Sigmoid colon (tissue), 7 donors: ENCODE data around the gene FAM193A. TPM values are rescaled to one million over a fixed set of nuclear protein-coding genes. Genes with fewer than 3 reads are reported as not detected.

Experiments
- DNase-seq: peaks from one replicate; pipeline ENCODE4 v3.0.0-alpha.2; 2019
- H3K27ac ChIP-seq, 4 donors: fragments of 200-600 bp; sonication (generic); one replicate each; pipeline ENCODE4 v1.5.1; 2016 to 2019; ENCODE audit warnings: mild to moderate bottlenecking in 1 of 4
- H3K27me3 ChIP-seq, 3 donors: fragments of 200-600 bp; sonication (generic); one replicate each; pipeline ENCODE4 v1.5.1; 2019; ENCODE audit warnings: mild to moderate bottlenecking in 1 of 3
- H3K36me3 ChIP-seq, 4 donors: fragments of 200-600 bp; sonication (generic); one replicate each; pipeline ENCODE4 v1.5.1; 2016 to 2019
- H3K4me1 ChIP-seq, 4 donors: fragments of 200-600 bp; sonication (generic); one replicate each; pipeline ENCODE4 v1.5.1; 2017 to 2019
- H3K4me3 ChIP-seq, 4 donors: fragments of 200-600 bp; sonication (generic); one replicate each; pipeline ENCODE4 v1.5.1; 2017 to 2019; ENCODE audit warnings: mild to moderate bottlenecking in 2 of 4, moderate library complexity in 1 of 4
- H3K9me3 ChIP-seq, 4 donors: fragments of 200-600 bp in 3 of 4; sonication (generic) in 3 of 4; one replicate each; pipeline versions ENCODE4 v1.5.1 to v1.6.1; 2013 to 2019
- EP300 ChIP-seq, 4 donors: sonication (generic); formaldehyde crosslinking; IDR thresholded peaks; one replicate each; pipeline ENCODE4 v1.6.1; 2017; ENCODE audit warnings: antibody characterized with exemption in 4 of 4
- POLR2A ChIP-seq, 2 donors: fragments of 450-650 bp; IDR thresholded peaks; one replicate each; pipeline ENCODE4 v1.6.1; 2016; ENCODE audit warnings: antibody characterized with exemption in 2 of 2, mild to moderate bottlenecking in 2 of 2, moderate library complexity in 2 of 2
- POLR2AphosphoS5 ChIP-seq, 4 donors: sonication (generic); formaldehyde crosslinking; IDR thresholded peaks; one replicate each; pipeline ENCODE4 v1.6.1; 2017; ENCODE audit warnings: antibody characterized with exemption in 4 of 4
- WGBS, 2 donors: extraction: QIAGEN DNeasy Blood & Tissue Kit; methylation state at CpG; one replicate each; pipeline ENCODE4 v1.1.7; 2013; 5-methylcytosine and 5-hydroxymethylcytosine counted together
- intact Hi-C: fragments of 100-400 bp; cut with DNase I; formaldehyde crosslinking; loops from one replicate; pipeline ENCODE4 v1.15.1; 2023
- polyA plus RNA-seq, 3 donors: library from polyadenylated mRNA; stranded (reverse); fragments of 200-250 nt; gene quantifications; one replicate each; pipeline ENCODE4 v1.2.3, GENCODE V29; 2013
- total RNA-seq, 4 donors: library from RNA; depleted of rRNA; stranded (reverse); fragments of >200 nt; gene quantifications; one replicate each; pipeline ENCODE4 v1.1.0, GENCODE V29; 2016
- TF ChIP-seq, protein P1 (sequence below), 4 experiments: fragments of 450-650 bp in 3 of 4; fragments of 200-600 bp in 1 of 4; IDR thresholded peaks; one replicate each; pipeline ENCODE4 v1.5.1; 2016 to 2019; ENCODE audit warnings: antibody characterized with exemption in 4 of 4, mild to moderate bottlenecking in 3 of 4, moderate library complexity in 2 of 4
- donor health status: healthy with polysubstance abuse.
- donor health status: Bipolar disorder and iron deficiency.
- donor health status: healthy.

Gene FAM193A
- total and polyA plus RNA-seq, 7 donors: 6.0 to 32.4 (median 17.4) TPM

DNA sequence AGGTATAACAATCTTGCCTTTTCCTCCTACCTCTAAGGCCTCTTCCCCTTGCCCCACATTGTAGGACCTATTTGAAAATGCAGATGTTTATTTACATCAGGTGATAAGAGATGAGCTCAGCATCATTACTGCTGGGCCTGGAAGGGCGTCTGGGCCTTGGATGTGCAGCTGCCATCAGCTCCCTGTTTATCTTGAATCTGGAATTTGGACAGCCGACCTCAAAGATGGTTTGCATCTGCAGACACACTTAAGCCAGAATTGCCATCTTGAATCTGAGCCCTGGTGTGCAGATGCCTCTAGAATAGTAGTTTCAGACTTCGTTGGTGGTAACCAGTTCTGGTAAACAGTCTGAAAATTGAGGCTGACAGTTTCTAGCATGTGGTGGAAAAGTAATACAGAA lies 59.0 kb downstream of the FAM193A start:
- no peak for TF ChIP-seq POLR2A (IDR thresholded peaks at IDR 0.05)
- Histone ChIP-seq H3K27ac (no peak overlapping the region), H3K9me3 (no peaks in the 10 kb centered on the region), H3K27me3 (no peaks in the 10 kb centered on the region), H3K4me1 (peaks cover 0 to 87% (median 75%) of the 10 kb centered on the region in 4 donors), H3K36me3 (peaks cover 0 to 13% (median 2%) of the 10 kb centered on the region in 4 donors), H3K4me3 (no peak overlapping the region)
- DNase-seq: no peak
- intact Hi-C loops: no loop called here
- WGBS, 2 donors: 31 to 63% methylated on average over 3 of the region's 3 CpGs

DNA sequence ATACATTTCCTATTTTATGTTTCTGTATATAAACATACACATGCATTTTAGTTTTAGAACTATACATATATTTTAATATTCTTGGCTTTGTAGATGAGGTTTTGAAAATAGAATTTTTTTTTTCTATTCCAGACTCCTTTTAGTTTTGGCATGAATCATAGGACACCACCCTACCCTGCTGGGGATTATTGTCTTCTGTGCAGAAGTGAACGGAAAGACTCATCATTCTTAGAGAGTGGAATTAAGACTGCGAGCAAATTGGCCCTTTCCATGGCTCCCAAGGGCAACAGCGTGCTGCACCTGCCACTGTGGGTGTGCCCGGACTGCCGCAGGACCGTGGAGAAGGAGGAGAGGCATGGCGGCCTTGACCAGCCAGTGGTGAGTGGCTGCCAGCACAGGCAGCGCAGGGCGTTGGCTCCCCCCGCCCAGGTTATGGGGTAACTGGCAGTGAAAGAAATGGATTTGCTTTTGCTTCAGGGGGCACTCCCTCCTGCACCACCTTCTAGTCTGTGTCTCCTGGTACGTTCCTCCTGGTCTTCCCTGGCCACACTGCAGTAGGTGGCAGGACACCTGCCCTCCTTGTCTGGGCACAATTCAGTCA lies 59.6 kb downstream of the FAM193A start:
- intact Hi-C loops: no loop called here
- Histone ChIP-seq H3K27me3 (no peaks in the 10 kb centered on the region), H3K4me1 (peaks cover 0 to 82% (median 69%) of the 10 kb centered on the region in 4 donors), H3K9me3 (no peaks in the 10 kb centered on the region), H3K27ac (no peak overlapping the region), H3K36me3 (peaks cover 0 to 17% (median 2%) of the 10 kb centered on the region in 4 donors), H3K4me3 (no peak overlapping the region)
- DNase-seq: no peak
- WGBS, 2 donors: 26 to 81% methylated on average over 11 of the region's 11 CpGs
- TF ChIP-seq POLR2A (IDR thresholded peaks at IDR 0.05) (no peak), POLR2AphosphoS5 (IDR thresholded peaks at IDR 0.05) (no peak), EP300 (IDR thresholded peaks at IDR 0.05) (no peak)
- TF ChIP-seq, protein P1, sequence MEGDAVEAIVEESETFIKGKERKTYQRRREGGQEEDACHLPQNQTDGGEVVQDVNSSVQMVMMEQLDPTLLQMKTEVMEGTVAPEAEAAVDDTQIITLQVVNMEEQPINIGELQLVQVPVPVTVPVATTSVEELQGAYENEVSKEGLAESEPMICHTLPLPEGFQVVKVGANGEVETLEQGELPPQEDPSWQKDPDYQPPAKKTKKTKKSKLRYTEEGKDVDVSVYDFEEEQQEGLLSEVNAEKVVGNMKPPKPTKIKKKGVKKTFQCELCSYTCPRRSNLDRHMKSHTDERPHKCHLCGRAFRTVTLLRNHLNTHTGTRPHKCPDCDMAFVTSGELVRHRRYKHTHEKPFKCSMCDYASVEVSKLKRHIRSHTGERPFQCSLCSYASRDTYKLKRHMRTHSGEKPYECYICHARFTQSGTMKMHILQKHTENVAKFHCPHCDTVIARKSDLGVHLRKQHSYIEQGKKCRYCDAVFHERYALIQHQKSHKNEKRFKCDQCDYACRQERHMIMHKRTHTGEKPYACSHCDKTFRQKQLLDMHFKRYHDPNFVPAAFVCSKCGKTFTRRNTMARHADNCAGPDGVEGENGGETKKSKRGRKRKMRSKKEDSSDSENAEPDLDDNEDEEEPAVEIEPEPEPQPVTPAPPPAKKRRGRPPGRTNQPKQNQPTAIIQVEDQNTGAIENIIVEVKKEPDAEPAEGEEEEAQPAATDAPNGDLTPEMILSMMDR (IDR thresholded peaks at IDR 0.05): no peak

DNA sequence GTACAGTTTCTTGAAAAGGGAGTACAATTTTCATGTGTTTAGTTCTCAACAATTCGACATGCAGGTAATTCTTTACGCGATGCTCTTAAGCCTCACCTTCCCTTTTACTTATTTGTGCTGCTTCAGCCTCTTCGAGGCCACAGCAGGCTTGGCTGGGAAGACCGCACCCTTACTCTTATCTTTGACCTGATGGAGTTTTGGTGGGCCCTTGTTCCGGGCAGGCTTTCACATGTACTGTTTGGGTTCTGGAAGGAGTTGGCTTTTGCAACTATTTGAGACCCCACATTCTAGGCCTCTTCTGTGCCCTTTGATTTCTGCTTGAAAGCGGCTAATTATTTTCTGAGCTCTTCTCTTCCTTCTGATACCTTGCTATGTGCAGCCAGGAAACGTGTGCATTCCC lies 60.2 kb downstream of the FAM193A start:
- Histone ChIP-seq H3K36me3 (peaks cover 0 to 17% (median 2%) of the 10 kb centered on the region in 4 donors), H3K4me3 (no peak overlapping the region), H3K27ac (peak overlapping the region in 2 of 4 donors; percentile 20 to 27), H3K4me1 (peaks cover 0 to 76% (median 63%) of the 10 kb centered on the region in 4 donors), H3K27me3 (no peaks in the 10 kb centered on the region), H3K9me3 (no peaks in the 10 kb centered on the region)
- WGBS, 2 donors: 87 to 91% methylated on average over 8 of the region's 8 CpGs
- intact Hi-C loops: no loop called here
- no peak for DNase-seq
- TF ChIP-seq EP300 (IDR thresholded peaks at IDR 0.05) (no peak), POLR2AphosphoS5 (IDR thresholded peaks at IDR 0.05) (no peak), POLR2A (IDR thresholded peaks at IDR 0.05) (no peak)
- TF ChIP-seq, protein P1 (IDR thresholded peaks at IDR 0.05): no peak

DNA sequence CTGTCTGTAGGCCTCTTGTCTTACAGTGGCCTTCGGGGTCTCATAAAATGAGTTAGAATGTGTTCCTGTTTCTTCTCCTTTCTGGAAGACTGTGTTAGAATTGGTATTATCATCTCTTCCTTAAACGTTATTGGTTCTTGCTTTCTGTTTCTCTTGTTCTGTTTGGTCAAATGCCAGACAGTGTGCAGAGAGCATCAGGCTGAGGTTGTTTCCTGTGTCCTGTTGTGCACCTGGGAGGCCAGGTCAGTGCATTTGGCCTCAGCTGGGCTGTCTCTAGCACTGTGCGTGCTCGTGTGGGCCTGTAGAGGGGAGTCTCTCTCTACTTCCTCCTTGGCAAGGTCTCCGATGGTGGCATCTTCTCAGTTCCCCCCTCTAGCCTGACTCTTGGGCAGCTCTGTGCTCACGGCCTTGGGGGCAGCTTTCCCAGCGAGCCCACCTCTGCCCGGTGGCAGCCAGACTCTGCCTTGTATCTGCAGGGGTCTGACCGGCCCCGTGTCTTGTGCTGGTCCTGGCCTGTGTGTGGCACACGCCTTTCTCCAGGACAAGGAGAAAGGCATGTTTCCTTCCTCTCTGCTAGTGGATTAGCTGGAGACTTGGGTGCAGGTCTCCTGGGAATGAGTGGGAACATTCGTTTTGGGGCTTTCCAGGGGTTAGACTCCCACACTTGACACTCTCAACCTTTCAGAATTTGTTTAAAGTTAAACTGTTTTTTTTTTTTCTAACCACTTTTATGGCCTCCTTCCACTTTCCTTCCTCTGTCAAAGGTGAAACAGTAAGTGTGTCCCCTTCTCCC lies 62.3 kb downstream of the FAM193A start:
- no peak for TF ChIP-seq POLR2A (IDR thresholded peaks at IDR 0.05)
- TF ChIP-seq, protein P1 (IDR thresholded peaks at IDR 0.05): peak in 1 of 4 experiments; percentile 12
- Histone ChIP-seq H3K36me3 (peaks cover 0 to 22% (median 2%) of the 10 kb centered on the region in 4 donors), H3K27me3 (no peaks in the 10 kb centered on the region), H3K27ac (peak overlapping the region; percentile 12 to 38 (median 24)), H3K9me3 (no peaks in the 10 kb centered on the region), H3K4me1 (peaks cover 0 to 55% (median 44%) of the 10 kb centered on the region in 4 donors), H3K4me3 (no peak overlapping the region)
- intact Hi-C loops: no loop called here
- DNase-seq: no peak
- WGBS, 2 donors: 36 to 60% methylated on average over 12 of the region's 12 CpGs

DNA sequence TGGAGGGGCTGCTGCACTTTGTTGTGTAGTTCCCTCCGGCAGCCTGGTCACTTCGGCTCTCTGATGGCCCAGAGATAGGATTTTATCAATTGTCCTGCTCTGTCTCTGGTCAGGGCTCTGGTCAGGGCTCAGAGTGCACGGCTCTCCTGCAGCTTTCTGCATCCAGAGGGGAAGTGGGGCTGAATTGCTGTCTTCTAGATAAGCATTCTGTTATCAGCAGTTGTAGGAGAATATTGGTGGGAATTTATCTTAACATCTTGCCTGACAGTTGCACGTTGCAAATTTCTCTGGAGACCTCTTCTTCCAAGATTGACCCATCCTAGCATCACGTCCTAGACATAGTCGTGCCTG lies 62.8 kb downstream of the FAM193A start:
- WGBS, 2 donors: 73 to 87% methylated on average over 6 of the region's 6 CpGs
- no peaks in the 10 kb centered on the region for H3K27me3 ChIP-seq
- DNase-seq: no peak
- TF ChIP-seq POLR2A (IDR thresholded peaks at IDR 0.05) (no peak), EP300 (IDR thresholded peaks at IDR 0.05) (no peak), POLR2AphosphoS5 (IDR thresholded peaks at IDR 0.05) (no peak)
- TF ChIP-seq, protein P1 (IDR thresholded peaks at IDR 0.05): no peak
- intact Hi-C loops: no loop called here
- H3K9me3 ChIP-seq: no peaks in the 10 kb centered on the region
- peaks cover 0 to 49% (median 39%) of the 10 kb centered on the region in 4 donors for H3K4me1 ChIP-seq
- H3K27ac ChIP-seq: peak overlapping the region in 2 of 4 donors; percentile 29 to 38
- no peak overlapping the region for H3K4me3 ChIP-seq
- peaks cover 0 to 22% (median 2%) of the 10 kb centered on the region in 4 donors for H3K36me3 ChIP-seq
